A549 (cell line): ENCODE data around the gene ERH. TPM values are rescaled to one million over a fixed set of nuclear protein-coding genes. Genes with fewer than 3 reads are reported as not detected.

Source experiments
- ATAC-seq, 2 experiments: fragments of 200-7000 bp in 1 of 2; fragments of >200 bp in 1 of 2; cut with Nextera tagmentation in 1 of 2; cut with Tn5 transposase in 1 of 2; 3 replicates each; pipeline versions ENCODE4 v1.8.0 to v1.9.1; 2018 to 2020; ENCODE audit warnings: mild to moderate bottlenecking in 1 of 2, moderate library complexity in 1 of 2
- CTCF ChIA-PET: fragments of 300-600 bp; sonication (Branson Sonifier 250); formaldehyde crosslinking; extraction: SDS; loops from one replicate; lab custom pipeline; 2021; ENCODE audit warnings: antibody characterized with exemption, inconsistent platforms; lab: Yijun Ruan, JAX
- POLR2A ChIA-PET: fragments of 350-600 bp; formaldehyde crosslinking; extraction: SDS; loops from one replicate; lab custom pipeline; 2021; ENCODE audit warnings: antibody characterized with exemption, inconsistent platforms; lab: Yijun Ruan, JAX
- DNase-seq, 2 experiments: peaks; one replicate each; pipeline versions ENCODE4 v3.0.0 to v3.0.0-alpha.2; 2011 to 2016; ENCODE audit warnings: low read depth in 1 of 2, low spot score in 1 of 2
- FAIRE-seq: peaks from 2 replicates; lab custom pipeline; 2011; peaks lifted over from hg19 to GRCh38; lab: Jason Lieb, UNC
- H3K27ac ChIP-seq, 2 experiments: fragments of >200 bp; sonication (Bioruptor Twin); formaldehyde crosslinking; 3 replicates each; pipeline ENCODE4 v1.5.1; 2016 to 2017
- H3K4me1 ChIP-seq: fragments of >200 bp; sonication (Bioruptor Twin); formaldehyde crosslinking; 3 replicates; pipeline ENCODE4 v1.6.1; 2016
- H3K4me2 ChIP-seq: fragments of >200 bp; sonication (Bioruptor Twin); formaldehyde crosslinking; 3 replicates; pipeline ENCODE4 v1.6.1; 2016
- H3K4me3 ChIP-seq: fragments of >200 bp; sonication (Bioruptor Twin); formaldehyde crosslinking; 3 replicates; pipeline ENCODE4 v1.5.1; 2016
- H3K9me3 ChIP-seq: fragments of >200 bp; sonication (Bioruptor Twin); formaldehyde crosslinking; 3 replicates; pipeline ENCODE4 v1.6.1; 2016
- BHLHE40 ChIP-seq: IDR thresholded peaks from 2 replicates; pipeline ENCODE4 v1.6.1; 2012; ENCODE audit warnings: low read depth, low read length, inconsistent platforms
- CBX2 ChIP-seq: fragments of 200-600 bp; sonication (generic); IDR thresholded peaks from 2 replicates; pipeline ENCODE4 v1.6.1; 2016; ENCODE audit warnings: low read depth, mild to moderate bottlenecking, borderline replicate concordance
- CBX8 ChIP-seq: fragments of 200-600 bp; sonication (generic); IDR thresholded peaks from 2 replicates; pipeline ENCODE4 v1.6.1; 2016
- CHD4 ChIP-seq: fragments of 200-600 bp; sonication (generic); IDR thresholded peaks from 2 replicates; pipeline ENCODE4 v1.6.1; 2016; ENCODE audit warnings: antibody characterized with exemption, mild to moderate bottlenecking, borderline replicate concordance
- EHF ChIP-seq: fragments of 250-450 bp; sonication (Bioruptor Pico); IDR thresholded peaks from 2 replicates; pipeline ENCODE4 v1.5.0; 2020; ENCODE audit warnings: mild to moderate bottlenecking
- ELK1 ChIP-seq: fragments of 150-350 bp; IDR thresholded peaks from 2 replicates; pipeline ENCODE4 v1.6.1; 2014; ENCODE audit warnings: low read depth, mild to moderate bottlenecking, low read length
- FOSB ChIP-seq: fragments of 250-450 bp; sonication (Bioruptor Pico); IDR thresholded peaks from 2 replicates; pipeline ENCODE4 v1.5.0; 2020; ENCODE audit warnings: mild to moderate bottlenecking, moderate library complexity
- HDAC2 ChIP-seq: fragments of 200-600 bp; sonication (generic); IDR thresholded peaks from 2 replicates; pipeline ENCODE4 v1.6.1; 2016
- HEYL ChIP-seq: fragments of 250-450 bp; sonication (Bioruptor Pico); IDR thresholded peaks from 2 replicates; pipeline ENCODE4 v1.8.0; 2021; ENCODE audit warnings: mild to moderate bottlenecking, moderate library complexity
- HOXB13 ChIP-seq: fragments of 250-450 bp; sonication (Bioruptor Pico); IDR thresholded peaks from 2 replicates; pipeline ENCODE4 v1.5.0; 2020; ENCODE audit warnings: low read depth, mild to moderate bottlenecking, moderate library complexity
- HOXB5 ChIP-seq: fragments of 250-450 bp; sonication (Bioruptor Pico); IDR thresholded peaks from 2 replicates; pipeline ENCODE4 v1.5.0; 2020; ENCODE audit warnings: mild to moderate bottlenecking, moderate library complexity
- JUN ChIP-seq, 2 experiments: fragments of >200 bp; sonication (Bioruptor Twin); formaldehyde crosslinking; IDR thresholded peaks; 2 replicates in 1 of 2; 3 replicates in 1 of 2; pipeline ENCODE4 v1.6.1; 2016 to 2017
- MAFK ChIP-seq: fragments of 450-650 bp; IDR thresholded peaks from 2 replicates; pipeline ENCODE4 v1.6.1; 2014; ENCODE audit not compliant: partially characterized antibody
- NPAS2 ChIP-seq: fragments of 250-450 bp; sonication (Bioruptor Pico); IDR thresholded peaks from 2 replicates; pipeline ENCODE4 v1.8.0; 2022; ENCODE audit warnings: mild to moderate bottlenecking, moderate library complexity, borderline replicate concordance
- NR3C1 ChIP-seq: fragments of >200 bp; sonication (Bioruptor Twin); formaldehyde crosslinking; IDR thresholded peaks from 3 replicates; pipeline ENCODE4 v1.6.1; 2017
- PHF8 ChIP-seq: fragments of 200-600 bp; sonication (generic); IDR thresholded peaks from 2 replicates; pipeline ENCODE4 v1.6.1; 2016; ENCODE audit warnings: low read depth, mild to moderate bottlenecking, antibody characterized with exemption, moderate library complexity, borderline replicate concordance
- POLR2A ChIP-seq: IDR thresholded peaks from 2 replicates; pipeline ENCODE4 v1.6.1; 2012; ENCODE audit warnings: mild to moderate bottlenecking, low read length
- POLR2AphosphoS2 ChIP-seq: conservative IDR thresholded peaks from 2 replicates; pipeline ENCODE4 v1.6.1; 2012; ENCODE audit warnings: low read length, improper control_type of control experiment, inconsistent platforms
- RCOR1 ChIP-seq: fragments of 150-350 bp; IDR thresholded peaks from 2 replicates; pipeline ENCODE4 v1.6.1; 2014; ENCODE audit warnings: antibody characterized with exemption, low read length, low read depth
- SMC3 ChIP-seq: fragments of >200 bp; sonication (Bioruptor Twin); formaldehyde crosslinking; IDR thresholded peaks from 3 replicates; pipeline ENCODE4 v1.6.1; 2018; ENCODE audit warnings: inconsistent platforms
- SREBF2 ChIP-seq: fragments of 450-650 bp; IDR thresholded peaks from 2 replicates; pipeline ENCODE4 v1.6.1; 2014; ENCODE audit warnings: mild to moderate bottlenecking, moderate library complexity
- ZFP36 ChIP-seq: fragments of 450-650 bp; IDR thresholded peaks from 2 replicates; pipeline ENCODE4 v1.6.1; 2014; ENCODE audit warnings: borderline replicate concordance; ENCODE audit not compliant: partially characterized antibody
- ZSCAN20 ChIP-seq: fragments of 250-450 bp; sonication (Bioruptor Pico); IDR thresholded peaks from 2 replicates; pipeline ENCODE4 v1.8.0; 2022; ENCODE audit warnings: mild to moderate bottlenecking, moderate library complexity
- WGBS: methylation state at CpG from one replicate; pipeline ENCODE4 v1.1.6; 2017; ENCODE audit errors: missing lambda C conversion rate; 5-methylcytosine and 5-hydroxymethylcytosine counted together
- polyA plus RNA-seq, 4 experiments: library from polyadenylated mRNA; depleted of rRNA in 3 of 4; stranded (reverse); fragments of >200 nt; fragmentation: RNase III in 1 of 4; extraction: RNeasy Plus Mini Kit Qiagen cat#74134 plus additional on column Dnase treatment in 1 of 4; gene quantifications; 2 replicates in 3 of 4; 3 replicates in 1 of 4; pipeline ENCODE4 v1.2.3, GENCODE V29; 2011 to 2017
- TF ChIP-seq, protein P1 (sequence below): fragments of >200 bp; sonication (Bioruptor Twin); formaldehyde crosslinking; IDR thresholded peaks from 2 replicates; pipeline ENCODE4 v1.6.1; 2016
- TF ChIP-seq, protein P2 (sequence below): IDR thresholded peaks from 2 replicates; pipeline ENCODE4 v1.6.1; 2012; ENCODE audit warnings: low read depth, borderline replicate concordance
- TF ChIP-seq, protein P3 (sequence below): fragments of 450-650 bp; IDR thresholded peaks from 2 replicates; pipeline ENCODE4 v1.6.1; 2014; ENCODE audit warnings: antibody characterized with exemption

The ERH gene
- polyA plus RNA-seq, 2 of the 4 experiments (the other 2 are of a cell fraction) = 377 to 562 TPM

- no peak overlapping the region for H3K27ac ChIP-seq
- ChIA-PET CTCF (interaction anchor here (0.9 to 6.5 kb wide), 5 partner anchors 10 to 46 kb away, joined by 3 to 28 read pairs (median 7); no protein-coding TSS in a partner anchor), POLR2A (no interaction called here)
- ATAC-seq (no peak), FAIRE-seq (no peak), DNase-seq (no peak)
- no peak overlapping the region for H3K4me2 ChIP-seq
- H3K4me1 ChIP-seq = no peaks in the 10 kb centered on the region
- no peaks in the 10 kb centered on the region for H3K9me3 ChIP-seq
- WGBS = 53% methylated on average over 4 of the region's 4 CpGs
- H3K4me3 ChIP-seq = no peak overlapping the region
- no peak for TF ChIP-seq HEYL (CRISPR knock-in tag)
- no peak for TF ChIP-seq HOXB13 (CRISPR knock-in tag)
- TF ChIP-seq SMC3 = no peak
- TF ChIP-seq, protein P1, sequence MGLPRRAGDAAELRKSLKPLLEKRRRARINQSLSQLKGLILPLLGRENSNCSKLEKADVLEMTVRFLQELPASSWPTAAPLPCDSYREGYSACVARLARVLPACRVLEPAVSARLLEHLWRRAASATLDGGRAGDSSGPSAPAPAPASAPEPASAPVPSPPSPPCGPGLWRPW = no peak
- no peak for TF ChIP-seq ZFP36
- no peak for TF ChIP-seq CBX8
- TF ChIP-seq PHF8 = no peak
- no peak for TF ChIP-seq MAFK
- TF ChIP-seq SREBF2 = no peak
- no peak for TF ChIP-seq RCOR1
- no peak for TF ChIP-seq POLR2AphosphoS2
- TF ChIP-seq NR3C1 = no peak
- no peak for TF ChIP-seq POLR2A
- no peak for TF ChIP-seq HDAC2
- TF ChIP-seq, protein P2, sequence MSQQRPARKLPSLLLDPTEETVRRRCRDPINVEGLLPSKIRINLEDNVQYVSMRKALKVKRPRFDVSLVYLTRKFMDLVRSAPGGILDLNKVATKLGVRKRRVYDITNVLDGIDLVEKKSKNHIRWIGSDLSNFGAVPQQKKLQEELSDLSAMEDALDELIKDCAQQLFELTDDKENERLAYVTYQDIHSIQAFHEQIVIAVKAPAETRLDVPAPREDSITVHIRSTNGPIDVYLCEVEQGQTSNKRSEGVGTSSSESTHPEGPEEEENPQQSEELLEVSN = no peak
- TF ChIP-seq ELK1 = no peak
- TF ChIP-seq EHF (CRISPR knock-in tag) = no peak
- TF ChIP-seq BHLHE40 = no peak
- no peak for TF ChIP-seq CBX2
- no peak for TF ChIP-seq ZSCAN20 (CRISPR knock-in tag)
These were observed 64.2 kb downstream of the ERH start for GRCh38 chr14:69333791-69334337.

DNA sequence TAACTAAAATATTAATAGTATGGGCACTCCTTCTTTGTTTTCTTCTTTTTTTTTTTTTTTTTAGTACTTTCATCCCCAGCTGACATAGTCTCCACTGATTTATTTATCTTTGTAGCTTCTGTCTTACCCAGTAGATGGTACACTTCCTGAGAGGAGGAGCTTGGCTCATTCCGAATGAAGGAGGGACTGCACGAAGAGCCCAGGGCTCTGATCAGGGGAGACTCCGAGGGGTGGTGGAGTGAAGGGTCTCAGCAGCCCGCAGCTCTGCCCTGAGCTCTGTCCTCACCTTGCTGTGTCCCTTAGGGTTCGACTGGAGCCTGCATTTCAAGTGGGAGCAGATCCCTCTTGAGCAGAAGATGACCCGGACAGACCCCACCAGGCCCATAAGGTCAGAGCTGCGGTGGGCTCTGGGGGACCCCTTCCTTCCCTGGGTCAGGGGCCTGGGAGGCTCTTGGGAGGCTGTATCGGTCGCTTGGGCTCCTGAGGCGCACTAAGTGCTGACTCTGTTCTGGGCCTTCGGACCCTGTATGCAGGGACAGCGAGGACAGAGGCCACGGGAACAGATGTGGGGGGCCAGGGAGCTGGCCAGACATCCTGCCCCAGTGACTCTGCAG, 65.2 kb downstream of the ERH start:
- no peak overlapping the region for H3K27ac ChIP-seq
- H3K9me3 ChIP-seq = no peaks in the 10 kb centered on the region
- TF ChIP-seq FOSB (no peak), HOXB5 (CRISPR knock-in tag) (no peak), CBX8 (no peak)
- TF ChIP-seq, protein P3, sequence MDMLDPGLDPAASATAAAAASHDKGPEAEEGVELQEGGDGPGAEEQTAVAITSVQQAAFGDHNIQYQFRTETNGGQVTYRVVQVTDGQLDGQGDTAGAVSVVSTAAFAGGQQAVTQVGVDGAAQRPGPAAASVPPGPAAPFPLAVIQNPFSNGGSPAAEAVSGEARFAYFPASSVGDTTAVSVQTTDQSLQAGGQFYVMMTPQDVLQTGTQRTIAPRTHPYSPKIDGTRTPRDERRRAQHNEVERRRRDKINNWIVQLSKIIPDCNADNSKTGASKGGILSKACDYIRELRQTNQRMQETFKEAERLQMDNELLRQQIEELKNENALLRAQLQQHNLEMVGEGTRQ = no peak
- no peak for FAIRE-seq
- H3K4me1 ChIP-seq = no peaks in the 10 kb centered on the region
- no peak overlapping the region for H3K4me2 ChIP-seq
- CTCF ChIA-PET = interaction anchor here (0.6 to 6.5 kb wide), 5 partner anchors 11 to 91 kb away, joined by 3 to 28 read pairs (median 3); no protein-coding TSS in a partner anchor
- WGBS = 58% methylated on average over 11 of the region's 13 CpGs
- peak in 1 of 2 experiments; percentile 34; a peak in 1 of 6 replicates for ATAC-seq
- POLR2A ChIA-PET = no interaction called here
- DNase-seq = no peak
- no peak overlapping the region for H3K4me3 ChIP-seq

DNA sequence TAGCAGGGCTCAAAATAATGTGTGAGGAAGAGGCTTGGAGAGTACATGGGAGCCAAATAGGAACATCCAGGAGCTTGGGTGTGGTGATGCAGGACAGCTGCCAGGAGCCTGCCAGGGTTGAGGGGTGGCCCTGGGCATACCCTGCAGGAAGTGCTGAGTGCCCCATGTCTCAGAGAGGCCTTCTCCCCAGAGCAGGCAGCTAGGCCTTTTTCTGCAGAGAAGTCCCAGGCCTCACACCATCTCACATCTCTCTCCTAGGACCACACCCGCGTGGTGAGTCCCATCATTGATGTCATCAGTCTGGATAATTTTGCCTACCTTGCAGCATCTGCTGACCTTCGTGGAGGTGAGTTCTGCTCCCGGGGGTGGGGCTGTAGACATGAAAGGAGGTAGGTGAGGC, 66.9 kb downstream of the ERH start:
- H3K27ac ChIP-seq = no peak overlapping the region
- H3K4me2 ChIP-seq = no peak overlapping the region
- WGBS = 54% methylated on average over 4 of the region's 4 CpGs
- H3K4me1 ChIP-seq = no peaks in the 10 kb centered on the region
- CTCF ChIA-PET = interaction anchor here (0.7 to 6.5 kb wide), 4 partner anchors 8 to 177 kb away, joined by 3 to 28 read pairs (median 4); no protein-coding TSS in a partner anchor
- DNase-seq (no peak), FAIRE-seq (no peak), ATAC-seq (no peak)
- POLR2A ChIA-PET = no interaction called here
- H3K9me3 ChIP-seq = no peaks in the 10 kb centered on the region
- no peak overlapping the region for H3K4me3 ChIP-seq
- no peak for TF ChIP-seq CHD4
- no peak for TF ChIP-seq ZFP36
- no peak for TF ChIP-seq JUN (IDR thresholded peaks at IDR 0.05)
- TF ChIP-seq NPAS2 (CRISPR knock-in tag) = no peak
